HEK293T (cell line): Measurements from ENCODE around the gene TPMT.
"Not testable (repeated sequence)": the region's sequence is repeated elsewhere in the genome, so short reads cannot be mapped to it uniquely, and the experiment has no call there.

Source experiments
- CTCF ChIA-PET: fragments of 350-600 bp; formaldehyde crosslinking; extraction: SDS; loops from one replicate; lab custom pipeline; 2021; ENCODE audit warnings: antibody characterized with exemption, inconsistent platforms; lab: Yijun Ruan, JAX
- POLR2A ChIA-PET: fragments of 350-600 bp; formaldehyde crosslinking; extraction: SDS; loops from one replicate; lab custom pipeline; 2020; ENCODE audit warnings: antibody characterized with exemption, inconsistent platforms; lab: Yijun Ruan, JAX
- DNase-seq: peaks from one replicate; pipeline ENCODE4 v3.0.0; 2012; ENCODE audit warnings: mixed read lengths; ENCODE audit errors: extremely low spot score
- ARNT ChIP-seq: fragments of 450-650 bp; IDR thresholded peaks from 2 replicates; pipeline ENCODE4 v1.6.1; 2017; ENCODE audit warnings: mild to moderate bottlenecking
- BHLHE40 ChIP-seq: fragments of 450-650 bp; IDR thresholded peaks from 2 replicates; pipeline ENCODE4 v1.6.1; 2016; ENCODE audit warnings: mild to moderate bottlenecking, moderate library complexity, borderline replicate concordance
- CTBP1 ChIP-seq: fragments of 450-650 bp; IDR thresholded peaks from 2 replicates; pipeline ENCODE4 v1.6.1; 2016; ENCODE audit warnings: borderline replicate concordance
- ELF4 ChIP-seq: fragments of 450-650 bp; IDR thresholded peaks from 2 replicates; pipeline ENCODE4 v1.6.1; 2017; ENCODE audit warnings: antibody characterized with exemption
- FOXA1 ChIP-seq: fragments of 450-650 bp; IDR thresholded peaks from 2 replicates; pipeline ENCODE4 v1.6.1; 2016; ENCODE audit warnings: mild to moderate bottlenecking
- FOXK2 ChIP-seq: fragments of 450-650 bp; IDR thresholded peaks from 2 replicates; pipeline ENCODE4 v1.6.1; 2016; ENCODE audit warnings: mild to moderate bottlenecking
- FOXM1 ChIP-seq: fragments of 450-650 bp; IDR thresholded peaks from 2 replicates; pipeline ENCODE4 v1.6.1; 2017; ENCODE audit warnings: mild to moderate bottlenecking, borderline replicate concordance
- HDGF ChIP-seq: fragments of 450-650 bp; IDR thresholded peaks from 2 replicates; pipeline ENCODE4 v1.6.1; 2017; ENCODE audit warnings: antibody characterized with exemption, borderline replicate concordance
- L3MBTL2 ChIP-seq: fragments of 450-650 bp; conservative IDR thresholded peaks from 2 replicates; pipeline ENCODE4 v1.6.1; 2016; ENCODE audit warnings: mild to moderate bottlenecking
- LEF1 ChIP-seq: fragments of 450-650 bp; IDR thresholded peaks from 2 replicates; pipeline ENCODE4 v1.6.1; 2017; ENCODE audit warnings: mild to moderate bottlenecking, borderline replicate concordance
- NFRKB ChIP-seq: fragments of 450-650 bp; IDR thresholded peaks from 2 replicates; pipeline ENCODE4 v1.6.1; 2016; ENCODE audit warnings: mild to moderate bottlenecking, moderate library complexity
- SP1 ChIP-seq: fragments of 450-650 bp; IDR thresholded peaks from 2 replicates; pipeline ENCODE4 v1.6.1; 2017
- SUZ12 ChIP-seq: fragments of 450-650 bp; IDR thresholded peaks from 2 replicates; pipeline ENCODE4 v1.6.1; 2016; ENCODE audit warnings: mild to moderate bottlenecking
- TARDBP ChIP-seq: fragments of 450-650 bp; IDR thresholded peaks from 2 replicates; pipeline ENCODE4 v1.6.1; 2016
- ZNF384 ChIP-seq: fragments of 450-650 bp; IDR thresholded peaks from 2 replicates; pipeline ENCODE4 v1.6.1; 2016
- TF ChIP-seq, protein P1 (sequence below): fragments of 450-650 bp; IDR thresholded peaks from 2 replicates; pipeline ENCODE4 v1.6.1; 2016

Gene TPMT

DNA sequence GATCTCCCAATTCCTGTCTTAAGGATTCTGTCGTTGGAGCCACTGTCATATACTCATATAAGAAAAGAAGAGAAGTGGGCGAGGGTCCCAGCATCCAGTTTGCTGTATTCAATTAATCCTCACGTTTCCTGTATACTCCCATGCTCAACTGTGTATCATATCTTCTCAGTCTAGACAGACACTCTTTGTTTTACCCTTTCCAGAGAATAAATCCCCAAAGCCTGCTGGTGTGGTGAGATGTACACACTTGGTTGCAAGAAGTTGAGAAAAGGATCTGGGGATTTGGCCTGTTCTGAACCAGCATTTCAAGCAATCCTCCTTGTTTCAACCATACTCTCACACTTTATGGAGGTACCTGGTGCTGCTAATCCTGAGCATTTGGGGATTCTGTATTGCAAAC is 3.1 kb downstream of the TPMT start:
- ChIA-PET POLR2A (no interaction called here), CTCF (no interaction called here)
- no peak for DNase-seq
- TF ChIP-seq TARDBP (no peak), SP1 (no peak), ZNF384 (no peak)
- TF ChIP-seq, protein P1, sequence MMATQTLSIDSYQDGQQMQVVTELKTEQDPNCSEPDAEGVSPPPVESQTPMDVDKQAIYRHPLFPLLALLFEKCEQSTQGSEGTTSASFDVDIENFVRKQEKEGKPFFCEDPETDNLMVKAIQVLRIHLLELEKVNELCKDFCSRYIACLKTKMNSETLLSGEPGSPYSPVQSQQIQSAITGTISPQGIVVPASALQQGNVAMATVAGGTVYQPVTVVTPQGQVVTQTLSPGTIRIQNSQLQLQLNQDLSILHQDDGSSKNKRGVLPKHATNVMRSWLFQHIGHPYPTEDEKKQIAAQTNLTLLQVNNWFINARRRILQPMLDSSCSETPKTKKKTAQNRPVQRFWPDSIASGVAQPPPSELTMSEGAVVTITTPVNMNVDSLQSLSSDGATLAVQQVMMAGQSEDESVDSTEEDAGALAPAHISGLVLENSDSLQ, result no peak

DNA sequence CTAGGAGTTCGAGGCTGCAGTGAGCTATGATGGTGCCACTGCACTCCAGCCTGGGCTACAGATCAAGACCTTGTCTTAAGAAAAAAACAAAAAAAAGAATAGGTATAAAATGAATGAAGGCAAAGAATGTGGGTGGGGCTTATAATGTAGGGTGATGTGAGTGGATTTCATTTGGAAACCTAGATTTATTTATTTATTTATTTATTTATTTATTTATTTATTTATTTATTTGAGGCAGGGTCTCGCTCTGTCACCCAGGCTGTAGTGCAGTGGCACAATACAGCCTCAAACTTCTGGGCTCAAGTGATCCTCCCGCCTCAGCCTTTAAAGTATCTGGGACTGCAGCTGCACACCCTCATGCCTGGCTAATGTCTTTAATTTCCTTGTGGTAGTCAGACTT is 3.5 kb downstream of the TPMT start:
- CTCF ChIA-PET, POLR2A ChIA-PET, DNase-seq: not testable (repeated sequence)

DNA sequence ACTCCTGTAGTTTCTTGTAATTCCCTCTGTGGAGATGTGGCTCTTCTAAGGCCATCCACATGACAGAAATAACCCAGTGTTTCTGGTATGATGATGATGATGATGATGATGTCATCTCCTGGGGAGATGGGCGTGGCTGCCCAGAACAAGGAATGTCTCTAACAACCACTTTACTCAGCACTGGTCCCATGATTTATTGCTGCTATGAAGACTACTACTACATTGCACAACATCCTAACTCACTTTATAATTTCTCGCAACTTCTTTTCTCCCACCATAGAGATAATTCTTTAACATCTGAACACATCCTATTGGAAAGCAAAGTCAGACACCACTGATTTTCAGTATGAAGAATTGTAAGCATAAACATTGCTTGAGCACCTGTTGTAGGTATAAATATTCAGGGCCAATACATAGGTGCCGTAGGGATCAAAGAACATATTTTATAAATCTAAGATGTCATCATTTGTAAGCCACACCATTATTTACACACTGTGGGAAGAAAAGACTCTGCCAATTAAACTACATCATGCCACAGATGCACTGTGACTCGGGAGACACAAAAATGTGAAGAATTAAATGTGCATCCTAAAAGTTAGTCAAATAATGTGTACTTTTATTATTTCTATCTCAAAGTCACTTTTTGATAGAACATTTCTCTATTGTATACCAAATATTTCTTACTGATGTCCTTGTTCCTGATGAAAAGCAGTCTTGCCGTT is 6.4 kb downstream of the TPMT start:
- TF ChIP-seq CTBP1 (no peak), FOXK2 (no peak), ARNT (no peak), L3MBTL2 (no peak), FOXA1 (no peak), SP1 (no peak), FOXM1 (no peak)
- TF ChIP-seq, protein P1, result peak; percentile 82
- ChIA-PET CTCF (no interaction called here), POLR2A (no interaction called here)
- no peak for DNase-seq

DNA sequence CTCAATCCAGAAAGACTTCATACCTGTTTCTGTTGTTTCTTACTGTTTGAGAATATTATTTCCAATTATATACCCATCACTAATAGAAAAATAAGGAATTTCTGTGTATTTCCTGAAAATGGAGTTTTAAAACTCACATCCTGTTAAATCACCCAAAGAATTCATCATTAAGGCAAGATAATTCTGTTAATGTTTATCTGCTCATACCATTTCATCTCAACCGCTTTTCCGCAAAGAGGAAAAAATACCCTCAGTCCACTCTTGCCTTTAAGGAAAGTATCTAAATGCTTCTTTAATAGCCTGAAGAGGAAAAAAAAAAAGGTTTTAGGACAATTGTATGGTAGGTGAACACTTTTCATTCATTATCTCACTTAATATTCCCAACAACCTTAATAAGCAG is 7.3 kb downstream of the TPMT start:
- ChIA-PET CTCF (no interaction called here), POLR2A (no interaction called here)
- TF ChIP-seq FOXA1, result no peak
- no peak for TF ChIP-seq BHLHE40
- no peak for TF ChIP-seq ARNT
- TF ChIP-seq LEF1, result no peak
- no peak for TF ChIP-seq NFRKB
- TF ChIP-seq HDGF, result no peak
- no peak for TF ChIP-seq SP1
- no peak for TF ChIP-seq SUZ12
- no peak for TF ChIP-seq TARDBP
- TF ChIP-seq ELF4, result no peak
- TF ChIP-seq FOXK2, result no peak
- TF ChIP-seq L3MBTL2, result no peak
- TF ChIP-seq FOXM1, result no peak
- DNase-seq, result no peak

DNA sequence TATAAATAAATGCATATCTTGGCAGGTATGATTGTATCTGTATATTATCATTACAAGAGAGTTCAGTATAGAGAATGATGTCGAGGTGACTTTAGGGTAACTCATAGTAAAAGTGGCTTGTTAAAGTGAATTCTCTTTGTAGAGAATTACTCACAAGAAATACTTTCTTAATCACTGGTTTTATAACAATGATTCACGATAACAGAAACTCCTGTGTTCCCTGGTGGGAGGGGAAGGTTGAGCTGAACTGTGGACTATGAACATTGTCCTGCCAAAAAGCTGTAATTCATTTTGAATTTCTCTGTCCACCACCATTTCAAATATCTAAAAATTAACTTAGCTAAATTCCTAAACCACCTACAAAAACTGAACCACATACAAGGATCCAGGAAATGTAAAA is 7.7 kb downstream of the TPMT start:
- ChIA-PET CTCF (no interaction called here), POLR2A (no interaction called here)
- DNase-seq, result no peak
- no peak for TF ChIP-seq BHLHE40
- no peak for TF ChIP-seq ZNF384
- TF ChIP-seq ARNT, result no peak
- no peak for TF ChIP-seq ELF4
- no peak for TF ChIP-seq HDGF
- no peak for TF ChIP-seq SUZ12
- TF ChIP-seq TARDBP, result no peak
- no peak for TF ChIP-seq L3MBTL2
- TF ChIP-seq FOXK2, result no peak
- TF ChIP-seq FOXA1, result no peak
- TF ChIP-seq FOXM1, result no peak
- no peak for TF ChIP-seq CTBP1

DNA sequence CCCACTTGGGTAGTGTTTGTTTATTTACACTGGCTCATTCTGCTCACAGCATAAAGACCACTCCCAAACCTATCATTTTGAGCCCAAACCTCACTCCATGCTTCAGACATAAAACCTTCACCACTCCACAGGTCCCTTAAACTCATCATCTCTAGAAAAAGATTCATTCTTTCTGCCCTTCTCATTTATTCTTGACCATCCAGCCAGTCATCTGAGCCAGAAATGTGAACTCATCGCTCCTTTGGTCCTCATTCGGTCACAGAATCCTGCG is 12.4 kb downstream of the TPMT start:
- POLR2A ChIA-PET, result no interaction called here
- TF ChIP-seq TARDBP (no peak), LEF1 (no peak), FOXK2 (no peak), SUZ12 (no peak)
- no peak for DNase-seq
- CTCF ChIA-PET, result no interaction called here

DNA sequence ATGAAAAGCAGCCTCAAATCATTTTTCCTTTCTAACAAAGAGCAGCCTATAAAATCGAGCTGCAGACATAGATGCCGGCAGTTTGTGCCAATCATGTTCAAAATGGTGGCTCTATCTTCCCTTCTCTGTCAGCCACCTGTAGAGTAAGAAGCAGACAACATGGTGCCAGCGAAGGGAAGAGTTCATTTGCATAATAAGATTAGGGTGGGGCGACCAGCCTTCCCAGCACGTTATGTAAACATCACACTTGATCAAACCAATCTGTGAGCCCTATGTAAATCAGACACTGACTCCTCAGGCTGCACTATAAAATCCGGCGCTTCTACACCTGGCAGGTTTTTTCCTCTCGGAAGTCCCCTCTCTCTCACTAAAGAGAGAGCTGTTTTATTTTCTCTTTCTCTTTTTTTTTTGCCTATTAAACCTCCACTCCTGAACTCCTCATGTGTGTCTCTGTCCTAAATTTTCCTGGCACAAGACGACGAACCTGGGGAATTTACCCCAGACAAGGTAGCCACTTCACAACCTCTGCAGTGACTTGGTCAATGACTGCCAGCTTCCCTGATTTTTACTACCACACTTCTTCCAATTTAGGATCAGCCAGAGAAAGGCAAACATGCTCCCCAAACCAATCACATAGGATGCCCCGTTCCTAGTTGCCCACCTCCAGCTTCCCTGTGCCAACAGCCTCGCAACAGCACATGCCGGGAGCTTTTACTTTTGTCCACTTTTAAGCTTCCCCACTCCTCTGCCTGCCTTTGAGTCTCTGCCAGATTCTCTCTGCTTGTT is 12.9 kb downstream of the TPMT start:
- ChIA-PET CTCF (no interaction called here), POLR2A (no interaction called here)
- no peak for TF ChIP-seq TARDBP
- TF ChIP-seq LEF1, result no peak
- TF ChIP-seq ELF4, result no peak
- no peak for TF ChIP-seq BHLHE40
- no peak for TF ChIP-seq FOXM1
- TF ChIP-seq ZNF384, result no peak
- TF ChIP-seq CTBP1, result no peak
- no peak for TF ChIP-seq SUZ12
- TF ChIP-seq NFRKB, result no peak
- DNase-seq, result no peak
